Measurements from ENCODE around the gene NTSR1. TPM values are rescaled to one million over a fixed set of nuclear protein-coding genes. Genes with fewer than 3 reads are reported as not detected.

Gene NTSR1
- polyA plus RNA-seq, 3 donors: 0.35 to 2.5 (median 0.40) TPM

DNA sequence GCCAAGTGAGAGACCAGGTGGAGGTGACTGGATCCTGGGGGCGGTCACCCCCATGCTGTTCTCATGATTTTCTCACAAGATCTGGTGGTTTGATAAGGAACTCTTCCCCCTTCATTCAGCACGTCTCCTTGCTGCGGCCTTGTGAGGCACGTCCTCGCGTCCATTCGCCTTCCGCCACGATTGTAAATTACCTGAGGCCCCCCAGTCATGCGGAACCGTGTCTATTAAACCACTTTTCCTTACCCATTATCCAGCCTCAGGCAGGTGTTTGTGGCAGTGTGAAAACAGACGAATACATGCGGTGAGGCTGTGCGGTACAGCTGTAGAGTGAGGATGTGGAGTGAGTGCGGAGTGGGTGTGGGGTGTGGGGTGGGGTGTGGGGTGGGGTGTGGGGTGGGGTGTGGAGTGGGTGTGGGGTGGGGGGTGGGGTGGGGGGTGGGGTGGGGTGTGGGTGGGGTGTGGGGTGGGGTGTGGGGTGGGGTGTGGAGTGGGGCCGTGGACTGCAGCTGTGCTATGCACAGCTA is 12.1 kb upstream of the NTSR1 start:
- Histone ChIP-seq H2AFZ (ENCODE audit: insufficient read depth, low read depth, low read length, poor library complexity, severe bottlenecking) (no peak overlapping the region), H3K36me3 (replicated peaks in 1 of 2; ENCODE audit: control insufficient read depth in 1 of 2, insufficient read depth in 2 of 2, low read length in 2 of 2) (no peaks in the 10 kb centered on the region), H3K79me2 (ENCODE audit: insufficient read depth, low read length) (no peaks in the 10 kb centered on the region), H4K20me1 (ENCODE audit: insufficient read depth, low read length) (no peaks in the 10 kb centered on the region), H3K27me3 (ENCODE audit: control insufficient read depth in 2 of 2, insufficient read depth in 2 of 2, low read length in 2 of 2) (no peaks in the 10 kb centered on the region), H3K4me1 (ENCODE audit: control insufficient read depth in 1 of 2, insufficient read depth in 2 of 2, low read length in 2 of 2) (peaks cover 29 to 35% of the 10 kb centered on the region in 2 donors), H3K4me2 (replicated peaks; ENCODE audit: extremely low read depth, low read length, poor library complexity, severe bottlenecking) (no peak overlapping the region), H3K9me3 (replicated peaks in 1 of 2; ENCODE audit: control insufficient read depth in 1 of 2, insufficient read depth in 1 of 2, low read length in 2 of 2) (no peaks in the 10 kb centered on the region), H3K4me3 (replicated peaks in 1 of 3; ENCODE audit: low read depth in 2 of 3, low read length in 3 of 3) (no peak overlapping the region), H3K9ac (ENCODE audit: insufficient read depth, low read length, poor library complexity, severe bottlenecking) (no peak overlapping the region), H3K27ac (ENCODE audit: low read depth in 1 of 2, low read length in 2 of 2) (no peak overlapping the region)
- DNase-seq: no peak
- TF ChIP-seq, protein P1, sequence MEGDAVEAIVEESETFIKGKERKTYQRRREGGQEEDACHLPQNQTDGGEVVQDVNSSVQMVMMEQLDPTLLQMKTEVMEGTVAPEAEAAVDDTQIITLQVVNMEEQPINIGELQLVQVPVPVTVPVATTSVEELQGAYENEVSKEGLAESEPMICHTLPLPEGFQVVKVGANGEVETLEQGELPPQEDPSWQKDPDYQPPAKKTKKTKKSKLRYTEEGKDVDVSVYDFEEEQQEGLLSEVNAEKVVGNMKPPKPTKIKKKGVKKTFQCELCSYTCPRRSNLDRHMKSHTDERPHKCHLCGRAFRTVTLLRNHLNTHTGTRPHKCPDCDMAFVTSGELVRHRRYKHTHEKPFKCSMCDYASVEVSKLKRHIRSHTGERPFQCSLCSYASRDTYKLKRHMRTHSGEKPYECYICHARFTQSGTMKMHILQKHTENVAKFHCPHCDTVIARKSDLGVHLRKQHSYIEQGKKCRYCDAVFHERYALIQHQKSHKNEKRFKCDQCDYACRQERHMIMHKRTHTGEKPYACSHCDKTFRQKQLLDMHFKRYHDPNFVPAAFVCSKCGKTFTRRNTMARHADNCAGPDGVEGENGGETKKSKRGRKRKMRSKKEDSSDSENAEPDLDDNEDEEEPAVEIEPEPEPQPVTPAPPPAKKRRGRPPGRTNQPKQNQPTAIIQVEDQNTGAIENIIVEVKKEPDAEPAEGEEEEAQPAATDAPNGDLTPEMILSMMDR (IDR thresholded peaks at IDR 0.05): no peak
- intact Hi-C loops (cut with micrococcal nuclease): no loop called here
- Mint-ChIP-seq H3K27me3 (ENCODE audit: low read depth in 3 of 3) (peaks cover 2 to 20% (median 7%) of the 10 kb centered on the region in 3 donors), H3K27ac (peak overlapping the region in 4 of 7 donors; percentile 38 to 84 (median 72)), H3K4me1 (peaks cover 34% of the 10 kb centered on the region), H3K36me3 (no peaks in the 10 kb centered on the region), H3K9me3 (peaks cover 0 to 2% (median 0%) of the 10 kb centered on the region in 7 donors), H3K4me3 (no peak overlapping the region)
- 76% methylated on average over 4 of the region's 16 CpGs for WGBS (ENCODE audit: insufficient coverage)

GRCh38 chr20:62696989-62697388 is 11.6 kb upstream of the NTSR1 start:
- Histone ChIP-seq H4K20me1 (ENCODE audit: insufficient read depth, low read length) (no peaks in the 10 kb centered on the region), H2AFZ (ENCODE audit: insufficient read depth, low read depth, low read length, poor library complexity, severe bottlenecking) (no peak overlapping the region), H3K27ac (ENCODE audit: low read depth in 1 of 2, low read length in 2 of 2) (peak overlapping the region in 1 of 2 donors; percentile 12), H3K36me3 (replicated peaks in 1 of 2; ENCODE audit: control insufficient read depth in 1 of 2, insufficient read depth in 2 of 2, low read length in 2 of 2) (no peaks in the 10 kb centered on the region), H3K4me3 (replicated peaks in 1 of 3; ENCODE audit: low read depth in 2 of 3, low read length in 3 of 3) (no peak overlapping the region), H3K9me3 (replicated peaks in 1 of 2; ENCODE audit: control insufficient read depth in 1 of 2, insufficient read depth in 1 of 2, low read length in 2 of 2) (no peaks in the 10 kb centered on the region), H3K27me3 (ENCODE audit: control insufficient read depth in 2 of 2, insufficient read depth in 2 of 2, low read length in 2 of 2) (no peaks in the 10 kb centered on the region), H3K4me1 (ENCODE audit: control insufficient read depth in 1 of 2, insufficient read depth in 2 of 2, low read length in 2 of 2) (peaks cover 29 to 35% of the 10 kb centered on the region in 2 donors), H3K4me2 (replicated peaks; ENCODE audit: extremely low read depth, low read length, poor library complexity, severe bottlenecking) (peak overlapping the region; percentile 29), H3K9ac (ENCODE audit: insufficient read depth, low read length, poor library complexity, severe bottlenecking) (no peak overlapping the region), H3K79me2 (ENCODE audit: insufficient read depth, low read length) (no peaks in the 10 kb centered on the region)
- peak; percentile 72 to 85 (median 83) for DNase-seq
- Mint-ChIP-seq H3K36me3 (no peaks in the 10 kb centered on the region), H3K27me3 (ENCODE audit: low read depth in 3 of 3) (peaks cover 2 to 20% (median 7%) of the 10 kb centered on the region in 3 donors), H3K9me3 (peaks cover 0 to 2% (median 0%) of the 10 kb centered on the region in 7 donors), H3K4me3 (no peak overlapping the region), H3K27ac (peak overlapping the region in 6 of 7 donors; percentile 25 to 74 (median 68)), H3K4me1 (peaks cover 34% of the 10 kb centered on the region)
- intact Hi-C loops (cut with micrococcal nuclease): no loop called here
- WGBS (ENCODE audit: insufficient coverage): 39% methylated on average over 8 of the region's 10 CpGs
- TF ChIP-seq, protein P1 (IDR thresholded peaks at IDR 0.05): no peak
